T-helper 2 cell (primary cell): ENCODE measurements around the gene RORB.
A peak's percentile ranks its signal among the peaks of the same experiment; 100 is the strongest.

Source experiments
- DNase-seq, 5 experiments: peaks; one replicate each; pipeline versions ENCODE4 v3.0.0 to v3.0.0-alpha.2; 2012 to 2022

RORB gene

GRCh38 chr9:74721696-74722660, 224.8 kb downstream of the RORB start:
- DNase-seq: no peak

GRCh38 chr9:74724317-74724716, 227.2 kb downstream of the RORB start:
- DNase-seq: no peak

- no peak for DNase-seq
These were observed 229.4 kb downstream of the RORB start for GRCh38 chr9:74726581-74726980.

GRCh38 chr9:74728176-74728575, 231.0 kb downstream of the RORB start:
- DNase-seq: no peak

GRCh38 chr9:74729136-74729695, 232.1 kb downstream of the RORB start:
- no peak for DNase-seq

GRCh38 chr9:74735761-74736160, 238.6 kb downstream of the RORB start:
- peak in 1 of 5 experiments; percentile 9 for DNase-seq

- no peak for DNase-seq
These were observed 239.5 kb downstream of the RORB start for GRCh38 chr9:74736646-74737045.

- DNase-seq: no peak
These were observed 245.2 kb downstream of the RORB start for GRCh38 chr9:74742191-74742790.
